NCI-H226 (cell line): ENCODE measurements around the gene ATF6B.
A peak's percentile ranks its signal among the peaks of the same experiment; 100 is the strongest.

ENCODE experiments used
- DNase-seq: peaks from one replicate; pipeline ENCODE4 v3.0.0-alpha.2; 2015

Gene ATF6B

DNA sequence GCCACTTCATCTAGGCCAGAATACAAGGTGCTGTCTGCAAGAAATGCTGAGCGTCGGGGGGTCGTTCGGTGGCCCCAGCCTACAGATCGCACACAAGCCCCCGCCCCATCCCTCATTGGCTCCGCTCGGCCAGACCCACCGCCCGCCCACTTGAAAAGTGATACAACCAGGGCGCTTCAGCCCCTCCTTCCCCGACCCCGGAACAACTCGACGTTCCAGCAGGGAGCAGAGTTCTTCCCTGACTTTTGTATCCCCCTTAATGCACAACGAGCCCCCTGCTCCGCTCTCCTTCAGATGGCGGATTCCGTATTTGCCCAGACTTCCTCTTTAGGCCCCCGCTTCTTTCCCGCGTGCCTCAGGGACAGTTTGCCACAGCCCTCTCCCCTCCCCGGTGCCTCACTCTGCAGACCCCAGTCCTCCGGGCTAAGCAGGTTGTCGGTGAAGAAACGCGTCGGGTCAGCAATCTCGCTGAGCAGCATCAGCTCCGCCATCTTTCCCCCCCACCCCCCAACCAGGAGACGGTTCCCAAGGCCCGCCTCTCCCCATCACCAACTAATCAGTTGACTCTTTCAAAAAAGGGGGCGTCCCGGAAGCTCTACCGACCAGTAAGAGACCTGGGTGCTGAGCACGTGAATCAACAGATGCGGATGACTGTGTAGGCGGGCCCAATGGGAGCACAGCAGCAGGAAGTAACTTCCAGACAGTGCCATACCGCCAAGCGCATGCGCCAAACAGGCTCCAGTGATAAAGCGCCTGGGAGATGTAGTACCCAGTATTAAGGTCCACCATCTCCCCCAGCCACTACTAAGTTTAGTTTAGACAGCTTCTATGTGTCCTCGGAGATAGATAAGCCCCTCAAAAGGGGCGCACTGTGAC, at the start of gene ATF6B:
Gene ATF6B (minus strand): TSS at position 530 of the 876 bp plus-strand sequence. CDS start 39 bp downstream, at position 491.
- DNase-seq, result peak; percentile 99

DNA sequence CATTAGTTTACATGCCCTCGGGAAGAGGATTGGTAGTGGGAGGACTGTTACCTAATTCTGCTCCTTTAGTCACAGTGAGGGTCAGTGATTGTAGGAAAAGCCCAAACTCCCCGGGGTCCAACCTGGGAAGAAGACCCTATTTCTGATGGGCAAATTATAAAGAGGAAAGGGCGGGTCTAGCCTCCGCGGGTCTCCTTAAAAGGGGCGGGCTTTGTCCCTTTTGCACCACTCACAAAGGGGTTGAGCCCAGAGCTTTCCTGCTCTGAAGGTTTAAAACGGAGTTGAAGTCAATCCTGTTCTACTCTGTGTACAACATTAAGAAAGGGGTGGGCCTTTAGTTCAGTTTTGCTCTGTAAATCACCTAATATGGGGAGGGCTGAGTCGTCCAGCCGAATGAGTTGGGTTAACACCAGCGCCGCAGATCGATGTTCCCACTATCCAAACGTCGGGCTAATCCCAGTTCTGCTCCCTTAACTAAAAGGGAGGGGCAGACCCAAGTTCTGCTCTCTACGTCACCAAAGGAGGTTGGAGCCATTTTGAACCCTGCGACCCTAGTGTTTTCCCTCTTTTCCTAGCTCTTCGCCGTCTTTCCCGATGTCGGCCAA, 49.2 kb upstream of the ATF6B start:
- no peak for DNase-seq

DNA sequence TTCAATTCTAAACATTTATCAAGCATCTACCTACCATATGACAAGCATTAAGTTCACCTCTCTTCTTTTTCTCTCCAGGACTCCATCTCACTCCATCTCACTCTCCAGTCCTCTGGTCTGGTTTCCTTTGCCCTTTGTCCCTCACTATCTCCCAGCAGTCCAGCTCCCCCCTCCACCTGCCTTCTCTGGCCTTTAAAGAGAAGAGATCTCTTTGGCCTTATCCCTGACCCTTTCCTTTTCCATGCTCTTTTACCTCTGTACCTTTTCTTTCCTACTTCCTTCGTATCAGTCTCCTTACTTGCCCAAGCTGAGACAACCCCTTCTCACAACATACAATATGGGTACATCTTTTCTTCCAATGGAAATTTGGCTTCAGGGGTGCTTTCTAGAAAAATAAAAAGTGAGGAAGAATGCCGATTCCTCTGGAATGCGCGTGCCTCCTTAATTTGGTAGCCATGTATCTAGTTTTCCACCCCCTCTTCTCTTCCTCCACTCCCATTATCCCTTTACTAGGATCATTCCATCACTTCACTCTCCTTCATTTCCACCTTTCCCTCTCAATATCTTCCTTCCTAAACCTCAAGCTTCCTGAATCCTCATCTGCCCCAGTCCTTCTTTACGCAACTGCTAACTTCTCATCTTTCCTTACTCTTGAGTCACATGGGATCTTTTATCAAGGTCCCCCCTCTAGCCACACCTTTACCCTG, 48.6 kb upstream of the ATF6B start:
- DNase-seq, result peak; percentile 82

DNA sequence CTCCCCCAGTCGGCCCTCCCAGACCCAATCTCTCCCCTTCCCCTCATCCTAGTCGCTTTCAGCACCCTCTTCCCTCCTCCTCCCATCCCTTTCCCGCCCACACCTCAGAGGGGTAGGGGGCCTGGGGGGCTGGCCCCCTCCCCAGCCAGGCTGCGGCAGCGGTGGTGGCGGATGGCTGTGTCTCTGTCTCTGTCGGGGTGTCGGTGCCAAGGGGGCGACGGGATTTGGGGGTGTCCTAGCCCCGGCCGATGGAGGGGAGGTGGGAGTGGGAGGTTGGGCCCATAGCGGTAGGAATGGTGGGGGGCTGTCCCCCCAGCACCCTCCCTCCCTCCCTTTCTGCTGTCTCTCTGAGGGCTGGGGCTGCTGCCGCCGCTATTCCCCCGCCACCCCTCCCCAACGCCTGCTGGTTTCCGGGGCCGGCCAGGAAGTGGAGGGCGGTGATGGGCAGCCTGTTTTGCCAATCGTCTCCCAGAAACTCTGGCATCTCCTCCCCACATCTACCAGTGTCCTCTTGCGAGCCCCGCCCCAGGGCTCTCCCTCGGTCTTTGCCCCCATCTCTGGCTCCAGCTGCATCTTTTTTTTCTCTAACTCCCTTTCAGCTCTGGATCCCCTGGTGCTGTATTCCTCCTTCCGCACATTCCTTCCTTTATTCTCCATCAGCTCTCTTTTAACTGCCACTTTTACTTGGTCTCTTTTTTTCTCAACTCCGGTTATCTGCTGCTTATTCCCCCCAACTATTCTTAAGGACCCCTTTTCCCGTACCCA, 47.8 kb upstream of the ATF6B start, which contains the start of gene AGPAT1:
Gene AGPAT1 (minus strand): TSS at position 374 of the 765 bp plus-strand sequence. CDS start 4,588 bp downstream, outside the sequence.
- DNase-seq, result peak; percentile 91

DNA sequence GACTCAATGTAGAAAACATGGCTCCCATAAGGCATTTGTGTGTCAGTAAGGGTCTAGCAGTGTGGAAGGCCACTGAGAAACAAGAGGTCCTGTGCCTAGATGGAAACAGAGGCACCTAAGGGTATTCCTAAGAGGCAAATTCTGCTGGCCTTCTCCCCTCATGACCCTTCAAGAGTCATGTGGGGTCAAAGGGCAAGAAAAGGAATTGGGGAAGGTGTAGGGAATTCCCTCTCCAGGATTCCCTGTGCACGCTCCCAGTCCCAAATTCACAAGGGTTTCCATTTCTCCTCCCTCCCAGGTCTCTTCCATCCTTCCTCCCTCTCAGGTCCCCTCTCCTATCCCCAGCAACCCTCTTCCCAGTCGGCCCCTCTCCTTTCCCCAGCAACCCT, 47.3 kb upstream of the ATF6B start:
- no peak for DNase-seq

DNA sequence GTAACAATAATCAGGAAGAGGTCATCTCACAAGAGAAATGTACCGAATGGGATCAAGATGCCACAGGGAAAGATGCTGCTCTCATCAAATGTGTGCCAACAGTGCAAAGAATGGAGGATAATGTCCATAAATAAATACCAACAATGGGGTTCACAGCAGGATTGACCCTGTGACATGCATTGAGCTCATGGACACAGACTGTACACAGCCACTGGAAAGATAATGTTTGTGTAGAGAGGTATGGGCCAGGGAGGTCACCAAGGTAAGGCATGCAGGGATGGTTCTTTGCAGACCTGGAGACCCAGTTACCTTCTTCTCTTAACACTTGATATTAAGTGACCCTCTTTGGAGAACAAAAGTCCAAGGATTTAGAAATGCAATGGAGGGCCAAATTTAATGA, 46.4 kb upstream of the ATF6B start:
- DNase-seq, result no peak

DNA sequence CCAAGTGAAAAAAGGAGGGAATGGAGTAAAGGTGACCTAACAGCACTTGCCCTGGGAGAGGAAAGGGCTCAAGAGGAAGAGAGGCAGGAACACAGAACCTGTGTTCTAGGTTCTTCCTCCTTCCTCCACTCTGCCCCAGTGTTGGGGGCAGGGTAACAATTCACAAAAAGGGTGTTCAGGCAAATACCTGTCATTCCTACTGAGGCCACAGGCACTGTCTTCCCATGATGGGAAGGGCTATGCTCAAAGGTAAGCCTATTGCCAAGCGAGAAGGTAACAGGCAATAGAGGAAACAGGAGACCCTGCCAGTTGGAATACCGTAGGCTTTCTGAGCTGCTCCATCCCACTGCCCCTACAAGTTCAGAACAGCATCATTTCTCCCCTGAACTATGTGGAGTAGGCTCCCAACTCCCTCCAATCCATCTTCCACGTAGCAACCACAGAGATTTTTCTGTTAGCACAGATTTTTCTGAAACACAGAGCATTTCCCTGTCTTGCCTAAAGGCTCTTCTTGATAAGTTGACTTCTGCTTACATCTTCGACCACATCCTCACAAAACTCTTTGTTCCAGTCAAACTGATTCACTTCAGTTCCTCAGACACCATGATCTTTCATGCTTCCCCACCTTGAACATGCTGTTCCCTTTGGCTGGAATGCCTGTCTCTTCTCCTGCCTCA, 45.1 kb upstream of the ATF6B start:
- no peak for DNase-seq

DNA sequence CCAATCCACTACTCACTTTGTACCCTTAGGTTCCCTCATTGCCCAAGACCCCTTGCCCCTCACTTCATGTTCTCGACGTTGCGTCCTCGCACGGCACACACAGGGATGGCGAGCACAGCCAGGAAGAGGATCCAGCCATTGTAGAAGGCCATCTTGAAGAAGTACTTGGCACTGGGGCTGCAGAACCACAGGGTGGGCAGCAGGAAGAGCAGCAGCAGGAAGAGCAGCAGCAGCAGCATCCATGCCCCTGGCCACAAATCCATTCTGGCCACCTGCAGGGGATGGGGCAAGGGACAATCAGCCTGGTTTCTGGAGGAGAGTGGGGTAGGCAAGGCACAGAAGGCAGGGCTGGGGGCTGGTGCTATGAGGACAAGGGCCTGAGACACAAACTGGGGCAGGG, 43.2 kb upstream of the ATF6B start:
- no peak for DNase-seq

DNA sequence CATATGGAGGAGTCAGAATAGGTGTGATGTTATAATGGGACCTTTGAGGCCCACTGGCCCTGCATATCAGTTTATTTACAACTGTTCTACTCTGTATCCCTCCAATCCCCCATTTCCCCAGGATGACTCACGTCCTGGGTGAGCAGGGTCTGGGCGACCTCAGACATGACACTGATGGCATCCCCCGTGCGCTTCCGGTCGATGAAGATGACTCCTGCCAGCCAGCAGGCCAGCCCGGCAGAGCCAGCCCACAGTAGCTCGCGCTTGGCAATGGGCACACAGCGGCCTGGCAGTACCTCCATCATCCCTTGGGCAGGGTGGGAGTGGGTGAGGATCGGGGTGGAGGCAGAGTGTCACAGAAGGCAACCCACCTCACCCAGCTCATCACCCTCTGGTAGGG, 42.2 kb upstream of the ATF6B start:
- no peak for DNase-seq

DNA sequence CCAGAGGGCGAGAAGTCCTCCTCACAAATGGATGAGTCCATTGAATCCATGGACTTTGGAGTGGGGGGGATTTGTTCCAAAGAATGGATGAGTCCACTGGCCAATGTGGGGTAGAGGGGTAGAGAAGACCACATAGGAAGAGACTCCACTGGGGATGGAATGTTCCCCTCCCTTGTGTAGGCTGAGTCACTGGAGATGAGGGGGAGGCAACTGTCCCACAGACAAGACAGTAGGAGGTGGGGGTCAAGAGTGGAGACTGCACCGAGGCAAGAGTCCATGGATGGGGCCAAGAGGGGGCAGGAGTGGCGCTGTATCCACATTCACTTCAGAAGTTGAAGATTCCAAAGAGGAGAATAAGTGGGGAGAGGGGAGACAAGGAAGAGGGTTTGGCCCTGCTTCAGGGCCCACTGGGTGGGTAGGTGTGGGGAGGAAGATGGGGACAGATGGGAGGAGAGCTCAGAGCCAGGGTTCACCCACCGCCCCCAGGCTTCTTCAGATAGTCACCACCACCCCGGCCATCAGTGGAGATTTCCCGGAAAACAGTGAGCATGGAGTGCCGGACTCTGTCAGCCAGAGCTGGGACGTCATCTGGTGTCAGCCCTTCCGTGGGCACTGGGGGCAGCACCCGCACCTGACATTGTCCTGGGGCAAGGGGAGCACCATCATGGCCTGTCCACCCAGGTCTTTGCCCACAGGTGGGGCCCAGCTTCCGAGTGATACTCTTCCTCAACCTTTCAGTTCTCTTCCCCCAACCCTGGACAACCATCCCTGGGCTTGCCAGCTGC, 41.0 kb upstream of the ATF6B start:
- no peak for DNase-seq

DNA sequence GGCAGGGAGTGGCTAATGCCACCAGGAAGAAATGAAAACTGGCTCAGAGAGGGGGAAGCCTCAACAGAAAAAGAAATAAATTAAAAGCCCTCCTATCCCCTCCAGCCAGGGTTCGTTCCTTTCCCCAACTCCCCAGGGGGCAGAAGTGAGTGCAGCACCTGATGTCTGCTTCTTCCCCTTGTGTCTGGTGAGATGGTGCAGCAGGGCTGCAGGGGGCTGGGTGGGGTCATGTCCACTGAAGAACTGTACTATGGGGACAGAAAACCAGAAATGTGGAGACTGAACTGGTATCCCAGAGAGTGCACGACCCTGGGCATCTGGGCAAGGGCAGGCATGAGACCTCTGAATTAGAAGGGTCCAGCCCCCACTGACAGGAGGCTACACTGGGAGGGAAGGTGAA, 40.3 kb upstream of the ATF6B start:
- DNase-seq, result no peak

DNA sequence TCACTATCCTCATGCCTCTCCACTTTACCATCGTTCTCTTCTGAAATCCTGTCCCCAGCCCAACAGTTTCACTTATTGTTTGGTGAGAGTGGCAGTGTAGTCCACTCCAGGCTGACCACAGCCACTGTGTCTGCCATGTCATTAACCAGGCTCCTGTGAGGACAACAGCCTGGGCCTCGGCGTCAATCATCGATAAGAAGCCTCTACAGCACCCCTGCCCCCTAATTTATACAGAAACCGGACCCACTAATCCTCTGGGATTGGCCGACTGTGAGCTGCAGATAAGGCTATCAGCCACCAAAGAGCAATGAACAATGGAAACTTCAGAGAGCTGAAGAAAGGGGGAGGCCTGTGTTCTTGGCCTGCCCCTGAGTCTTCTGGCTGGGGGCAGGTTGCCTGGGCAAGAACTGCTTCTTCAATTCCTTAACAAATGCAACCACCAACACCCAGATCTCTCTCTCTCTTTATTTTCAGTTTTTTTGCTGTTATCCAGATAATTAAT, 39.8 kb upstream of the ATF6B start:
- DNase-seq, result no peak

DNA sequence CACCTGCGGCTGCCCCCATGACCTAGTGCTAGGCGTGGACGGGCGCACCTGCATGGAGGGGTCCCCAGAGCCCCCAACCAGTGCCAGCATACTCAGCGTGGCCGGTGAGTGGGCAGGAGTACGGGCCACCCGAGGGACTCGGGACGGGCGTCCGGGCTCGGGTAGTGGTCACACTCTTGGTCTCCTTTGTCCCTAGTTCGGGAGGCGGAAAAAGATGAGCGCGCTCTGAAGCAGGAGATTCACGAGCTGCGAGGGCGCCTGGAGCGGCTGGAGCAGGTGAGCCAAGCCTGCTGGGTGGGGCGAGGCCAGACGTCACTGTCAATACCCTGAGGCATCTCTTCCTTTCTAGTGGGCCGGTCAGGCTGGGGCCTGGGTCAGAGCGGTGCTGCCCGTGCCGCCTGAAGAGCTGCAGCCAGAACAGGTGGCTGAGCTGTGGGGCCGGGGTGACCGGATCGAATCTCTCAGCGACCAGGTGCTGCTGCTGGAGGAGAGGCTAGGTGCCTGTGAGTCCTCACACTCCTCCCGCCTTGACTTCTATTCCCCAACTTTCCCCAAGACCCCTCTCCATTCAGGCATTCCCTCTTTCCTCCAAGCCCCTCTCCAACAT, 39.2 kb upstream of the ATF6B start:
- DNase-seq, result no peak

DNA sequence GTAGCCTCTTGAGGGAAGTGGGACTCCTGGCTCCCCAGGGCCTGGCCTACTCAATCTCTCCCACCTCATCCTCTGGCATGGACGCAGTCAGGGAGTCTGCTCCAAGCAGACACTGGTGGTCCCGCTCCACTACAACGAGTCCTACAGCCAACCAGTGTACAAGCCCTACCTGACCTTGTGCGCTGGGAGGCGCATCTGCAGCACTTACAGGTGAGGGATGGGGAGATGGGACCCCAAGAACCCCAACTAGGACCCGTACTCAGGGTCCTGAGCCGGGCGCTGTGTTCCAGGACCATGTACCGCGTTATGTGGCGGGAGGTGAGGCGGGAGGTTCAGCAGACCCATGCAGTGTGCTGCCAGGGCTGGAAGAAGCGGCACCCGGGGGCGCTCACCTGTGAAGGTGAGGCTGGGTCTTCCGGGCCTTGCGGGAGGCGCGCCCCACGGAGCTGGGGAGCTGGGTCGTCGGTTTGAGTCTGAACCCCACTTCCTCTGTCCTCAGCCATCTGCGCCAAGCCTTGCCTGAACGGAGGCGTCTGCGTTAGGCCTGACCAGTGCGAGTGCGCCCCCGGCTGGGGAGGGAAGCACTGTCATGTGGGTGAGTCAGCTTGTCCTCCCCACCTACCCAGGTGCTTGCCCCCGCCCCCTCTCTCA, 38.5 kb upstream of the ATF6B start:
- DNase-seq, result no peak

DNA sequence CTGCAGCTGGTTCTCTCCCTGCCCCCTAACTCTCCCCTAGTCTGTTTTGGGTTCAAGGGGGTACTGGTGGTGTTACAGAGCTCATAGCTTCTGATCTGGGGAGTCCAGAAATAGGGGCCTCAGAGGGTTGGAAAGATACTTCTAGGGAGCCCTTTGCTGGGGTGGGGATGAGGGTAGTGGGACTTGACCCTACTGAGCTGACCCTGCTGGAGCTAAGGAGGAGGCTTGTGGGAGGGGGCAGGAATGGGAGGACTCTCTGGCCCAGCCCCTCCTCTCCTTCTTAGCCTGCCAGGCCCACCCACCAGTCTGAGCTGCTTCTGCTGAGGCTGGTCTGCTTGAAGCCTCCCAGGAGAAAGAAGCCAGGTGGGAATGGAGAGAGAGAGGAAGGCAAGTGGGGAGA, 36.2 kb upstream of the ATF6B start, which contains the start of gene EGFL8:
Gene EGFL8 (plus strand): TSS at position 301 of the 400 bp plus-strand sequence. CDS start 1,571 bp downstream, outside the sequence.
- no peak for DNase-seq

DNA sequence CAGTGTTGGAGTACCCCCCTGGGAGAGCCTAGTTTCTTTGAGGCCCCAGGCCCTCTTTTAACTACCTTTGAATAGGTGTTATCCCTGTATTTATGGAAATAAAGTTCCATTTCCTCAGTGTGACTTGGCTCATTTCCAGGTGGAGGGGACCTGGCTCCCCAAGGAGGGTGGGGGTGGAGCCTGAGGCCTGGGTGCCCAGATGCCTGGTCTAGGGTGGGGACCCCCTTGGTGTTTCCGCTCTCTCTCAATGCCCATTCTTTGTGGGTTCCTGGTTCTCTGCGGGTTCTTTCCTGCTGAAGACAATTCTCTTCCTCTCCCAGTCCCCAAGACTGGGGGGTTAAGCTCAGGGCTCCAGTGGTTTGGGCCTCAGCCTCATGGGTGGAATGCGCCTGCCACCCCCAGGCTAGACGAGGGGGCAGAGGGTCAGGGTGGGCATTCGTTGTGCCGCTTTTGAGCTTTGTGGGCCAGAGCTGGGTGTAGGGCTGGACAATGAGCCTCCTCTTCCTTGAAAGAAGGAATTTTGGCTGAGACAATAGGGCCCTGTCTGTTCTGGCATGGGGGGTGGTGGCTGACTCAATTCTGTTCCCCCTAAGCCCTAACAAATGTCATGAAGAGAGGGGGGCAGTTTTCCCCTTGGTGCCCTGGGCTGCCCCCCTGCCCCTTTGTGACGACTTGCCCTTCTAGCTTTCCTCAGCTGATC, 35.7 kb upstream of the ATF6B start:
- no peak for DNase-seq

DNA sequence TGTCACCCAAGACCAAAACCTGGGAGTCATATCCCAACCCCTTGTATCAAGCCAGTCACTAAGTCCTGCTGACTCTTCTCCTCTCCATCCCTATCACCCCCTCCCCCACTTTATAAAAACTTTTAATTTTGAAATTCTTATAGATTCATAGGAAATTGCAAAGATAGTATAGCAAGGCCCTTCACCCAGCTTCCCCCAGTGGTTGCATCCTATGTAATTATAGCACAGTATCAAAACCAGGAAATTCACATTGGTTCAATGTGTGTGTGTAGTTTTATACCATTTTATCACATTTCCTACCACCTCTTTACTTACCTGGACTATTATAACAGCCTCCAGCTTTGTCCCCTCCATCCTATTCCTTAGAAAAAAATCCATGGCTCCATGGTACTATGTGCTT, 30.0 kb upstream of the ATF6B start:
- DNase-seq, result no peak

DNA sequence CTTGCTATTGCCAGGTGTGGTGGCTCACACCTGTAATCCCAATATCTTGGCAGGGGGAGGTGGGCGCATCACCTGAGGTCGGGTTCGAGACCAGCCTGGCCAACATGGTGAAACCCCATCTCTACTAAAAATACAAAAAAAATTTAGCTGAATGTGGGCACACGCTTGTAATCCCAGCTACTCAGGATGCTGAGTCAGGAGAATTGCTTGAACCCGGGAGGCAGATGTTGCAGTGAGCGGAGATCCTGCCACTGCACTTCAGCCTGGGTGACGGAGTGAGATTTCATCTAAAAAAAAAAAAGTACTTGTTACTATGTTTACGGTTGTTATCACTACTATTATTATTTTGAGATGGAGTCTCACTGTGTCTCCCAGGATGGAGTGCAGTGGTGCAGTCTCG, 28.8 kb upstream of the ATF6B start:
- DNase-seq, result no peak

DNA sequence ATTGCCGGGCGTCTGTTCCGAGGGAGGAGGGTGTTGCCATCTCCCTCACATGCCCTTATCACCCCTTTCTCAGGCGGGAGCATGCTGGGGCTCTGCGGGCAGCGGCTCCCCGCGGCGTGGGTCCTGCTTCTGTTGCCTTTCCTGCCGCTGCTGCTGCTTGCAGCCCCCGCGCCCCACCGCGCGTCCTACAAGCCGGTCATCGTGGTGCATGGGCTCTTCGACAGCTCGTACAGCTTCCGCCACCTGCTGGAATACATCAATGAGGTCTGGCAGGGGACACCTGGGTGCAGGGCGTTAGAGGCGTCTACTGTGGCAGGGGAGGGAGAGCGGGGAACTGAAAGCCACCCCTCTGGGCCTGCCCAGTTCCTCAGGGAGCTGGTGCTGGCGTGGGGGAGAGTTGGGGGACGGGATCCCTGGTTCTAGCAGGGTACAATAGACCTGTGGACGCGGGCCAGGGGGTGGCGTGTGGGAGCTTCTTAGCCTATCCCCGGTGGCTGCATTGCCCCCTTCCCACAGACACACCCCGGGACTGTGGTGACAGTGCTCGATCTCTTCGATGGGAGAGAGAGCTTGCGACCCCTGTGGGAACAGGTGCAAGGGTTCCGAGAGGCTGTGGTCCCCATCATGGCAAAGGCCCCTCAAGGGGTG, 26.6 kb upstream of the ATF6B start:
- DNase-seq, result peak; percentile 48
